ENCODE results near the gene SEBOX. TPM values are rescaled to one million over a fixed set of nuclear protein-coding genes. Genes with fewer than 3 reads are reported as not detected.

Gene SEBOX
- total and polyA plus RNA-seq, 2 of the 8 experiments (the other 6 are each of a cell fraction or from before 2014, with no cell fraction given): not detected

DNA sequence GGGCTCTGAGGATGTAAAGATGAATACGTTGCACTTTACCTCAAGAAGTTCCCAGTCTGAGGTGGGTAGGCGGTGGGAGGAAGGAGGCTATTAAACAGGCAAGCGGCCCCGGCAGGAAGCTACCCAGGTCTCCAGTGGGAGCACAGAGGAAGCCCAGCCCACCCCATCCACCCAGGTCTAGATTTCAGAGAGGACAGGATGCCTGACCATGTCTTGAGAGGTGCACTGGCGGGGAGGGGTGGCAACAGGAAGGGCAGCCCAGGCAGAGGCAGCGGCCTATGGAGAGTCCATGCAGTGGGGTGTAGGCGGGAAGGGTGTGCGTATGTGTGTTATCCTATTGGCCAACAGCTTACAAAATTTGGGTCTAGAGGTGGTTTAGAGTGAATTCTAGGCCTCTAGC lies 20.4 kb upstream of the SEBOX start:
- H3K4me3 ChIP-seq (ENCODE audit: extremely low read depth in 1 of 4, insufficient read depth in 2 of 4, low read depth in 3 of 4, low read length in 4 of 4): peak overlapping the region in 3 of 4 experiments; percentile 32 to 77 (median 61); a peak in 5 of 8 replicates
- TF ChIP-seq HDAC6 (IDR thresholded peaks at IDR 0.05; ENCODE audit: low read depth, low read length) (no peak), EGR1 (IDR thresholded peaks at IDR 0.05; ENCODE audit: borderline replicate concordance, low read depth, low read length) (no peak)

More for the DNA sequence above, 20.4 kb upstream of the SEBOX start:
- Histone ChIP-seq H2BK120ac (replicated peaks; ENCODE audit: low read depth, low read length) (no peak overlapping the region), H3K4me2 (ENCODE audit: insufficient read depth in 1 of 2, low read depth in 2 of 2, low read length in 2 of 2) (peak overlapping the region; percentile 89 to 95), H4K91ac (replicated peaks; ENCODE audit: insufficient read length, low read length) (no peak overlapping the region), H3K4me1 (replicated peaks in 1 of 4; ENCODE audit: control insufficient read depth in 3 of 4, insufficient read depth in 4 of 4, low read length in 3 of 4) (peaks cover 0 to 13% (median 6%) of the 10 kb centered on the region in 4 experiments; a peak in 4 of 7 replicates), H3K27me3 (replicated peaks in 1 of 4; ENCODE audit: control insufficient read depth in 3 of 4, extremely low read depth in 1 of 4, insufficient read depth in 3 of 4, low read length in 3 of 4) (peaks cover 38 to 59% (median 52%) of the 10 kb centered on the region in 4 experiments), H2BK5ac (ENCODE audit: low read depth, low read length) (no peak overlapping the region), H3K14ac (ENCODE audit: insufficient read length) (no peak overlapping the region), H4K20me1 (replicated peaks in 1 of 2; ENCODE audit: control insufficient read depth in 1 of 2, insufficient read depth in 2 of 2, low read length in 2 of 2) (peaks cover 0 to 3% of the 10 kb centered on the region in 2 experiments), H3K23me2 (ENCODE audit: low read depth, low read length) (peaks cover 14% of the 10 kb centered on the region), H3K9me3 (ENCODE audit: insufficient read depth in 2 of 2, low read depth in 1 of 2, low read length in 1 of 2) (no peaks in the 10 kb centered on the region), H3K23ac (ENCODE audit: insufficient read length) (no peak overlapping the region), H2BK12ac (ENCODE audit: low read depth, low read length) (no peak overlapping the region), H3K79me1 (ENCODE audit: low read depth, low read length) (no peaks in the 10 kb centered on the region), H3K18ac (ENCODE audit: extremely low read depth, low read length) (no peak overlapping the region), H3K9ac (replicated peaks in 1 of 4; ENCODE audit: extremely low read depth in 1 of 4, low read depth in 3 of 4, low read length in 3 of 4) (no peak overlapping the region), H3K36me3 (ENCODE audit: control insufficient read depth in 2 of 4, insufficient read depth in 4 of 4, low read length in 3 of 4) (0 out of 8 replicates have a peak, but pooled peaks cover 0 to 3% (median 0%) of the 10 kb centered on the region in 4 experiments), H4K8ac (ENCODE audit: extremely low read depth, insufficient read depth, low read length) (no peak overlapping the region), H2BK20ac (ENCODE audit: low read length) (no peak overlapping the region), H2AFZ (ENCODE audit: low read length) (no peak overlapping the region), H4K5ac (ENCODE audit: insufficient read length, low read depth, low read length) (no peak overlapping the region), H3K56ac (replicated peaks; ENCODE audit: insufficient read length, low read depth, low read length) (no peak overlapping the region), H3K27ac (ENCODE audit: low read depth, low read length) (no peak overlapping the region), H2AK5ac (ENCODE audit: low read depth, low read length) (no peak overlapping the region), H3K4ac (replicated peaks; ENCODE audit: insufficient read length, low read depth, low read length) (no peak overlapping the region), H3K79me2 (ENCODE audit: control insufficient read depth in 1 of 2, insufficient read depth in 2 of 2, low read length in 2 of 2) (no peaks in the 10 kb centered on the region), H2BK15ac (ENCODE audit: low read length) (no peak overlapping the region)
- POLR2A ChIA-PET (ENCODE audit: partially characterized antibody): interaction anchor here (2.0 to 12.7 kb wide), 2 partner anchors 17 to 28 kb away, joined by 9 to 135 read pairs; partner anchors contain the start of genes POLDIP2 and SLC46A1
- no peak for FAIRE-seq
- DNase-seq (ENCODE audit: low read depth in 1 of 2, low spot score in 2 of 2): no peak
- WGBS, 2 experiments (ENCODE audit: extremely low coverage in 1 of 2, insufficient coverage in 1 of 2, insufficient read length in 1 of 2, insufficient replicate concordance in 2 of 2, low coverage in 1 of 2, low lambda C conversion rate in 2 of 2, missing lambda C conversion rate in 1 of 2): 73% methylated on average over 8 of the region's 8 CpGs; no CpG with 5 or more reads in 1 of the 2 experiments
- CTCF ChIA-PET (ENCODE audit: partially characterized antibody): interaction anchor here (0.9 to 14.7 kb wide), 9 partner anchors 10 to 154 kb away, joined by 3 to 142 read pairs (median 3); no protein-coding TSS in a partner anchor
